H9 (cell line): ENCODE measurements around the gene PSAPL1. TPM values are rescaled to one million over a fixed set of nuclear protein-coding genes. Genes with fewer than 3 reads are reported as not detected.

Experiments
- DNase-seq: peaks from one replicate; pipeline ENCODE4 v3.0.0-alpha.2; 2017
- H2AFZ ChIP-seq: one replicate; pipeline ENCODE4 v1.6.1; 2013; ENCODE audit warnings: mild to moderate bottlenecking, low read length, control low read depth, moderate library complexity
- H2AK5ac ChIP-seq: 2 replicates; pipeline ENCODE4 v1.6.1; 2013; ENCODE audit warnings: low read length, control low read depth, mixed read lengths; ENCODE audit not compliant: insufficient read length
- H2BK120ac ChIP-seq: one replicate; pipeline ENCODE4 v1.6.1; 2013; ENCODE audit warnings: low read depth, mild to moderate bottlenecking, low read length, control low read depth, inconsistent platforms; ENCODE audit not compliant: poor library complexity, severe bottlenecking
- H2BK12ac ChIP-seq: 2 replicates; pipeline ENCODE4 v1.6.1; 2013; ENCODE audit warnings: low read length, control low read depth, mixed read lengths, low read depth; ENCODE audit not compliant: insufficient read length
- H2BK15ac ChIP-seq: 2 replicates; pipeline ENCODE4 v1.6.1; 2013; ENCODE audit warnings: low read depth, low read length, control low read depth
- H2BK20ac ChIP-seq: one replicate; pipeline ENCODE4 v1.6.1; 2013; ENCODE audit warnings: low read depth, mild to moderate bottlenecking, low read length, control low read depth, inconsistent platforms; ENCODE audit not compliant: poor library complexity, severe bottlenecking
- H2BK5ac ChIP-seq: 2 replicates; pipeline ENCODE4 v1.6.1; 2013; ENCODE audit warnings: low read length, control low read depth, mixed read lengths; ENCODE audit not compliant: insufficient read length
- H3K14ac ChIP-seq: 2 replicates; pipeline ENCODE4 v1.6.1; 2013; ENCODE audit warnings: low read length, control low read depth; ENCODE audit not compliant: insufficient read depth
- H3K18ac ChIP-seq: 2 replicates; pipeline ENCODE4 v1.6.1; 2013; ENCODE audit warnings: low read depth, mild to moderate bottlenecking, mixed read lengths, low read length, control low read depth; ENCODE audit not compliant: insufficient read length
- H3K23ac ChIP-seq: 2 replicates; pipeline ENCODE4 v1.6.1; 2013; ENCODE audit warnings: low read length, control low read depth, mixed read lengths, low read depth; ENCODE audit not compliant: insufficient read length
- H3K23me2 ChIP-seq: 2 replicates; pipeline ENCODE4 v1.6.1; 2013; ENCODE audit warnings: low read depth, mild to moderate bottlenecking, mixed read lengths, low read length, control low read depth; ENCODE audit not compliant: insufficient read length, poor library complexity, severe bottlenecking
- H3K27ac ChIP-seq: 2 replicates; pipeline ENCODE4 v1.5.1; 2013; ENCODE audit warnings: low read length, control low read depth, mixed read lengths, low read depth; ENCODE audit not compliant: insufficient read length
- H3K27me3 ChIP-seq: 2 replicates; pipeline ENCODE4 v1.6.1; 2013; ENCODE audit warnings: low read length, control low read depth, inconsistent platforms; ENCODE audit not compliant: insufficient read depth
- H3K4ac ChIP-seq: 2 replicates; pipeline ENCODE4 v1.6.1; 2013; ENCODE audit warnings: low read depth, mild to moderate bottlenecking, control low read depth, inconsistent platforms, low read length, moderate library complexity
- H3K4me1 ChIP-seq: 2 replicates; pipeline ENCODE4 v1.6.1; 2013; ENCODE audit warnings: low read length, control low read depth, inconsistent platforms; ENCODE audit not compliant: insufficient read depth
- H3K4me2 ChIP-seq: 2 replicates; pipeline ENCODE4 v1.6.1; 2013; ENCODE audit warnings: low read length, control low read depth, mixed read lengths; ENCODE audit not compliant: insufficient read length, insufficient read depth
- H3K56ac ChIP-seq: 2 replicates; pipeline ENCODE4 v1.6.1; 2013; ENCODE audit warnings: low read depth, mild to moderate bottlenecking, mixed read lengths, low read length, control low read depth; ENCODE audit not compliant: insufficient read length
- H3K79me1 ChIP-seq: 2 replicates; pipeline ENCODE4 v1.6.1; 2013; ENCODE audit warnings: low read depth, mild to moderate bottlenecking, moderate library complexity, low read length, control low read depth, inconsistent platforms; ENCODE audit not compliant: insufficient read depth, poor library complexity, severe bottlenecking
- H3K79me2 ChIP-seq: 2 replicates; pipeline ENCODE4 v1.6.1; 2013; ENCODE audit warnings: low read length, control low read depth, inconsistent platforms; ENCODE audit not compliant: insufficient read depth
- H3K9ac ChIP-seq: 2 replicates; pipeline ENCODE4 v1.6.1; 2013; ENCODE audit warnings: low read length, control low read depth, mixed read lengths; ENCODE audit not compliant: insufficient read length; ENCODE audit errors: extremely low read depth
- H3K9me3 ChIP-seq: one replicate; pipeline ENCODE4 v1.6.1; 2013; ENCODE audit warnings: low read depth, low read length, inconsistent platforms; ENCODE audit not compliant: control insufficient read depth
- H3T11ph ChIP-seq: one replicate; pipeline ENCODE4 v1.6.1; 2013; ENCODE audit warnings: mild to moderate bottlenecking, low read length, control low read depth, inconsistent platforms
- H4K20me1 ChIP-seq: one replicate; pipeline ENCODE4 v1.6.1; 2013; ENCODE audit not compliant: control insufficient read depth, insufficient read length, insufficient read depth
- H4K5ac ChIP-seq: 2 replicates; pipeline ENCODE4 v1.6.1; 2013; ENCODE audit warnings: low read depth, mild to moderate bottlenecking, mixed read lengths, low read length, control low read depth; ENCODE audit not compliant: insufficient read length
- H4K8ac ChIP-seq: replicated peaks from 2 replicates; pipeline ENCODE4 v1.6.1; 2013; ENCODE audit warnings: low read length, control low read depth, mixed read lengths, low read depth; ENCODE audit not compliant: insufficient read length
- H4K91ac ChIP-seq: 2 replicates; pipeline ENCODE4 v1.6.1; 2013; ENCODE audit warnings: low read depth, mild to moderate bottlenecking, moderate library complexity, mixed read lengths, low read length, control low read depth; ENCODE audit not compliant: insufficient read length
- H3K27ac Mint-ChIP-seq, 3 experiments: 2 replicates in 2 of 3; 3 replicates in 1 of 3; pipeline ENCODE4 v1.8.0; 2020 to 2021; ENCODE audit warnings: mixed read lengths in 3 of 3, mild to moderate bottlenecking in 1 of 3, moderate library complexity in 1 of 3
- H3K27me3 Mint-ChIP-seq: 2 replicates; pipeline ENCODE4 v1.8.0; 2021; ENCODE audit warnings: low read depth, mild to moderate bottlenecking, moderate library complexity, mixed read lengths
- H3K36me3 Mint-ChIP-seq, 3 experiments: 2 replicates in 2 of 3; 3 replicates in 1 of 3; pipeline ENCODE4 v1.8.0; 2020 to 2021; ENCODE audit warnings: low read depth in 3 of 3, mixed read lengths in 3 of 3; ENCODE audit not compliant: insufficient read depth in 1 of 3
- H3K4me1 Mint-ChIP-seq, 2 experiments: 2 replicates each; pipeline ENCODE4 v1.8.0; 2020; ENCODE audit warnings: mixed read lengths in 2 of 2
- H3K4me3 Mint-ChIP-seq, 2 experiments: 2 replicates in 1 of 2; 3 replicates in 1 of 2; pipeline ENCODE4 v1.8.0; 2020 to 2021; ENCODE audit warnings: mild to moderate bottlenecking in 2 of 2, mixed read lengths in 2 of 2, moderate library complexity in 1 of 2
- H3K9me3 Mint-ChIP-seq, 2 experiments: 2 replicates in 1 of 2; 3 replicates in 1 of 2; pipeline ENCODE4 v1.8.0; 2020; ENCODE audit warnings: mild to moderate bottlenecking in 2 of 2, mixed read lengths in 2 of 2, moderate library complexity in 1 of 2
- CTCF ChIP-seq: fragments of 200-600 bp; sonication (generic); conservative IDR thresholded peaks from 3 replicates; pipeline ENCODE4 v1.8.0; 2021; ENCODE audit warnings: antibody characterized with exemption, mild to moderate bottlenecking
- WGBS: extraction: QIAGEN DNeasy Blood & Tissue Kit; methylation state at CpG from one replicate; pipeline ENCODE4 v1.1.7; 2013; ENCODE audit warnings: missing lambda C conversion rate, low lambda C conversion rate, mixed read lengths; ENCODE audit not compliant: insufficient read length; ENCODE audit errors: extremely low coverage; 5-methylcytosine and 5-hydroxymethylcytosine counted together
- total RNA-seq: library from RNA; stranded (reverse); gene quantifications from 2 replicates; pipeline ENCODE4 v1.2.1, GENCODE V29; 2021

The PSAPL1 gene
- total RNA-seq, 1 experiment from 2014 or later: 0.04 TPM

DNA sequence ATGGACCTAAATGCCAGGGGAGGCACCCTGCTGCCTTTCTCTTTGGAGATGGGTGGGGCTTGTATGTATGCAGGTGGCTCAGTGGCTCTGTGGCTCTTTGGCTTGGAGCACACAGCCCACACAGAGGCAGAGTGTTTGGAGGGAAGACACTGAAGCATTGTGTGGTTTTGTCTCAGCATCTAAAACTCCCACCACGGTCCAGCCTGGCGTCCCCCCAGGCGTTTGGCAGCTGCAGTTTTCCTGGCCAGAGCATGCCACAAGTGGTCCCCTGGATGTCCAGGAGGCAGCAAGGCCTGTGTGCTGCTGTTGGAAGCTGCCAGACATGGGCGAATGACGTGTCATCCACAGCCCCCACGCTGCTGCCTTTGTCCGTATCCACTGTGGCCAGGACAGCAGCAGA, 32.2 kb upstream of the PSAPL1 start:
- H3K14ac ChIP-seq: no peak overlapping the region; the same call in 1 of the 2 replicates
- H3K27me3 ChIP-seq: no peaks in the 10 kb centered on the region
- no peaks in the 10 kb centered on the region for H3K79me1 ChIP-seq
- no peak overlapping the region for H3K56ac ChIP-seq
- no peak overlapping the region for H2BK20ac ChIP-seq
- peaks cover 4% of the 10 kb centered on the region; the same call in 1 of the 2 replicates for H3K4me1 ChIP-seq
- no peak overlapping the region for H3K4me2 ChIP-seq
- DNase-seq: no peak
- Mint-ChIP-seq H3K4me1 (peaks cover 27 to 28% of the 10 kb centered on the region in 2 experiments), H3K4me3 (no peak overlapping the region), H3K36me3 (peaks cover 2 to 6% (median 3%) of the 10 kb centered on the region in 3 experiments; a peak in 4 of 7 replicates), H3K9me3 (peaks cover 14 to 16% of the 10 kb centered on the region in 2 experiments; a peak in 4 of 5 replicates), H3K27me3 (peaks cover 8% of the 10 kb centered on the region; the same call in 1 of the 2 replicates), H3K27ac (no peak overlapping the region)
- H3K9me3 ChIP-seq: peaks cover 9% of the 10 kb centered on the region
- H3K9ac ChIP-seq: no peak overlapping the region
- H3K18ac ChIP-seq: no peak overlapping the region
- H4K8ac ChIP-seq: no peak overlapping the region
- no peak for TF ChIP-seq CTCF
- H3K23ac ChIP-seq: no peak overlapping the region
- H2AFZ ChIP-seq: no peak overlapping the region
- WGBS: no CpG with 5 or more reads among the region's 7 CpGs
- H2BK12ac ChIP-seq: no peak overlapping the region
- no peak overlapping the region for H2BK120ac ChIP-seq
- H3K4ac ChIP-seq: no peak overlapping the region
- no peak overlapping the region for H2BK15ac ChIP-seq
- H3K79me2 ChIP-seq: no peaks in the 10 kb centered on the region
- no peak overlapping the region for H2AK5ac ChIP-seq
- peaks cover 2% of the 10 kb centered on the region for H4K20me1 ChIP-seq
- no peak overlapping the region for H4K91ac ChIP-seq
- no peak overlapping the region for H3T11ph ChIP-seq
- H4K5ac ChIP-seq: no peak overlapping the region
- H2BK5ac ChIP-seq: no peak overlapping the region
- H3K27ac ChIP-seq: no peak overlapping the region
- H3K23me2 ChIP-seq: no peaks in the 10 kb centered on the region
